H9 (cell line): ENCODE data around the gene CFDP1. TPM values are rescaled to one million over a fixed set of nuclear protein-coding genes. Genes with fewer than 3 reads are reported as not detected.
"Not testable (repeated sequence)": the region's sequence is repeated elsewhere in the genome, so short reads cannot be mapped to it uniquely, and the experiment has no call there.

Experiments used
- DNase-seq: peaks from one replicate; pipeline ENCODE4 v3.0.0-alpha.2; 2017
- H2AFZ ChIP-seq: one replicate; pipeline ENCODE4 v1.6.1; 2013; ENCODE audit warnings: mild to moderate bottlenecking, low read length, control low read depth, moderate library complexity
- H2AK5ac ChIP-seq: 2 replicates; pipeline ENCODE4 v1.6.1; 2013; ENCODE audit warnings: low read length, control low read depth, mixed read lengths; ENCODE audit not compliant: insufficient read length
- H2BK120ac ChIP-seq: one replicate; pipeline ENCODE4 v1.6.1; 2013; ENCODE audit warnings: low read depth, mild to moderate bottlenecking, low read length, control low read depth, inconsistent platforms; ENCODE audit not compliant: poor library complexity, severe bottlenecking
- H2BK12ac ChIP-seq: 2 replicates; pipeline ENCODE4 v1.6.1; 2013; ENCODE audit warnings: low read length, control low read depth, mixed read lengths, low read depth; ENCODE audit not compliant: insufficient read length
- H2BK15ac ChIP-seq: 2 replicates; pipeline ENCODE4 v1.6.1; 2013; ENCODE audit warnings: low read depth, low read length, control low read depth
- H2BK20ac ChIP-seq: one replicate; pipeline ENCODE4 v1.6.1; 2013; ENCODE audit warnings: low read depth, mild to moderate bottlenecking, low read length, control low read depth, inconsistent platforms; ENCODE audit not compliant: poor library complexity, severe bottlenecking
- H2BK5ac ChIP-seq: 2 replicates; pipeline ENCODE4 v1.6.1; 2013; ENCODE audit warnings: low read length, control low read depth, mixed read lengths; ENCODE audit not compliant: insufficient read length
- H3K14ac ChIP-seq: 2 replicates; pipeline ENCODE4 v1.6.1; 2013; ENCODE audit warnings: low read length, control low read depth; ENCODE audit not compliant: insufficient read depth
- H3K18ac ChIP-seq: 2 replicates; pipeline ENCODE4 v1.6.1; 2013; ENCODE audit warnings: low read depth, mild to moderate bottlenecking, mixed read lengths, low read length, control low read depth; ENCODE audit not compliant: insufficient read length
- H3K23ac ChIP-seq: 2 replicates; pipeline ENCODE4 v1.6.1; 2013; ENCODE audit warnings: low read length, control low read depth, mixed read lengths, low read depth; ENCODE audit not compliant: insufficient read length
- H3K23me2 ChIP-seq: 2 replicates; pipeline ENCODE4 v1.6.1; 2013; ENCODE audit warnings: low read depth, mild to moderate bottlenecking, mixed read lengths, low read length, control low read depth; ENCODE audit not compliant: insufficient read length, poor library complexity, severe bottlenecking
- H3K27ac ChIP-seq: 2 replicates; pipeline ENCODE4 v1.5.1; 2013; ENCODE audit warnings: low read length, control low read depth, mixed read lengths, low read depth; ENCODE audit not compliant: insufficient read length
- H3K27me3 ChIP-seq: 2 replicates; pipeline ENCODE4 v1.6.1; 2013; ENCODE audit warnings: low read length, control low read depth, inconsistent platforms; ENCODE audit not compliant: insufficient read depth
- H3K4ac ChIP-seq: 2 replicates; pipeline ENCODE4 v1.6.1; 2013; ENCODE audit warnings: low read depth, mild to moderate bottlenecking, control low read depth, inconsistent platforms, low read length, moderate library complexity
- H3K4me1 ChIP-seq: 2 replicates; pipeline ENCODE4 v1.6.1; 2013; ENCODE audit warnings: low read length, control low read depth, inconsistent platforms; ENCODE audit not compliant: insufficient read depth
- H3K4me2 ChIP-seq: 2 replicates; pipeline ENCODE4 v1.6.1; 2013; ENCODE audit warnings: low read length, control low read depth, mixed read lengths; ENCODE audit not compliant: insufficient read length, insufficient read depth
- H3K56ac ChIP-seq: 2 replicates; pipeline ENCODE4 v1.6.1; 2013; ENCODE audit warnings: low read depth, mild to moderate bottlenecking, mixed read lengths, low read length, control low read depth; ENCODE audit not compliant: insufficient read length
- H3K79me1 ChIP-seq: 2 replicates; pipeline ENCODE4 v1.6.1; 2013; ENCODE audit warnings: low read depth, mild to moderate bottlenecking, moderate library complexity, low read length, control low read depth, inconsistent platforms; ENCODE audit not compliant: insufficient read depth, poor library complexity, severe bottlenecking
- H3K79me2 ChIP-seq: 2 replicates; pipeline ENCODE4 v1.6.1; 2013; ENCODE audit warnings: low read length, control low read depth, inconsistent platforms; ENCODE audit not compliant: insufficient read depth
- H3K9ac ChIP-seq: 2 replicates; pipeline ENCODE4 v1.6.1; 2013; ENCODE audit warnings: low read length, control low read depth, mixed read lengths; ENCODE audit not compliant: insufficient read length; ENCODE audit errors: extremely low read depth
- H3K9me3 ChIP-seq: one replicate; pipeline ENCODE4 v1.6.1; 2013; ENCODE audit warnings: low read depth, low read length, inconsistent platforms; ENCODE audit not compliant: control insufficient read depth
- H3T11ph ChIP-seq: one replicate; pipeline ENCODE4 v1.6.1; 2013; ENCODE audit warnings: mild to moderate bottlenecking, low read length, control low read depth, inconsistent platforms
- H4K20me1 ChIP-seq: one replicate; pipeline ENCODE4 v1.6.1; 2013; ENCODE audit not compliant: control insufficient read depth, insufficient read length, insufficient read depth
- H4K5ac ChIP-seq: 2 replicates; pipeline ENCODE4 v1.6.1; 2013; ENCODE audit warnings: low read depth, mild to moderate bottlenecking, mixed read lengths, low read length, control low read depth; ENCODE audit not compliant: insufficient read length
- H4K8ac ChIP-seq: replicated peaks from 2 replicates; pipeline ENCODE4 v1.6.1; 2013; ENCODE audit warnings: low read length, control low read depth, mixed read lengths, low read depth; ENCODE audit not compliant: insufficient read length
- H4K91ac ChIP-seq: 2 replicates; pipeline ENCODE4 v1.6.1; 2013; ENCODE audit warnings: low read depth, mild to moderate bottlenecking, moderate library complexity, mixed read lengths, low read length, control low read depth; ENCODE audit not compliant: insufficient read length
- H3K27ac Mint-ChIP-seq, 3 experiments: 2 replicates in 2 of 3; 3 replicates in 1 of 3; pipeline ENCODE4 v1.8.0; 2020 to 2021; ENCODE audit warnings: mixed read lengths in 3 of 3, mild to moderate bottlenecking in 1 of 3, moderate library complexity in 1 of 3
- H3K27me3 Mint-ChIP-seq: 2 replicates; pipeline ENCODE4 v1.8.0; 2021; ENCODE audit warnings: low read depth, mild to moderate bottlenecking, moderate library complexity, mixed read lengths
- H3K36me3 Mint-ChIP-seq, 3 experiments: 2 replicates in 2 of 3; 3 replicates in 1 of 3; pipeline ENCODE4 v1.8.0; 2020 to 2021; ENCODE audit warnings: low read depth in 3 of 3, mixed read lengths in 3 of 3; ENCODE audit not compliant: insufficient read depth in 1 of 3
- H3K4me1 Mint-ChIP-seq, 2 experiments: 2 replicates each; pipeline ENCODE4 v1.8.0; 2020; ENCODE audit warnings: mixed read lengths in 2 of 2
- H3K4me3 Mint-ChIP-seq, 2 experiments: 2 replicates in 1 of 2; 3 replicates in 1 of 2; pipeline ENCODE4 v1.8.0; 2020 to 2021; ENCODE audit warnings: mild to moderate bottlenecking in 2 of 2, mixed read lengths in 2 of 2, moderate library complexity in 1 of 2
- H3K9me3 Mint-ChIP-seq, 2 experiments: 2 replicates in 1 of 2; 3 replicates in 1 of 2; pipeline ENCODE4 v1.8.0; 2020; ENCODE audit warnings: mild to moderate bottlenecking in 2 of 2, mixed read lengths in 2 of 2, moderate library complexity in 1 of 2
- WGBS: extraction: QIAGEN DNeasy Blood & Tissue Kit; methylation state at CpG from one replicate; pipeline ENCODE4 v1.1.7; 2013; ENCODE audit warnings: missing lambda C conversion rate, low lambda C conversion rate, mixed read lengths; ENCODE audit not compliant: insufficient read length; ENCODE audit errors: extremely low coverage; 5-methylcytosine and 5-hydroxymethylcytosine counted together
- total RNA-seq: library from RNA; stranded (reverse); gene quantifications from 2 replicates; pipeline ENCODE4 v1.2.1, GENCODE V29; 2021
- TF ChIP-seq, protein P1 (sequence below): fragments of 200-600 bp; sonication (generic); conservative IDR thresholded peaks from 3 replicates; pipeline ENCODE4 v1.8.0; 2021; ENCODE audit warnings: antibody characterized with exemption, mild to moderate bottlenecking

CFDP1 gene
- total RNA-seq, 1 experiment from 2014 or later = 89.2 TPM

DNA sequence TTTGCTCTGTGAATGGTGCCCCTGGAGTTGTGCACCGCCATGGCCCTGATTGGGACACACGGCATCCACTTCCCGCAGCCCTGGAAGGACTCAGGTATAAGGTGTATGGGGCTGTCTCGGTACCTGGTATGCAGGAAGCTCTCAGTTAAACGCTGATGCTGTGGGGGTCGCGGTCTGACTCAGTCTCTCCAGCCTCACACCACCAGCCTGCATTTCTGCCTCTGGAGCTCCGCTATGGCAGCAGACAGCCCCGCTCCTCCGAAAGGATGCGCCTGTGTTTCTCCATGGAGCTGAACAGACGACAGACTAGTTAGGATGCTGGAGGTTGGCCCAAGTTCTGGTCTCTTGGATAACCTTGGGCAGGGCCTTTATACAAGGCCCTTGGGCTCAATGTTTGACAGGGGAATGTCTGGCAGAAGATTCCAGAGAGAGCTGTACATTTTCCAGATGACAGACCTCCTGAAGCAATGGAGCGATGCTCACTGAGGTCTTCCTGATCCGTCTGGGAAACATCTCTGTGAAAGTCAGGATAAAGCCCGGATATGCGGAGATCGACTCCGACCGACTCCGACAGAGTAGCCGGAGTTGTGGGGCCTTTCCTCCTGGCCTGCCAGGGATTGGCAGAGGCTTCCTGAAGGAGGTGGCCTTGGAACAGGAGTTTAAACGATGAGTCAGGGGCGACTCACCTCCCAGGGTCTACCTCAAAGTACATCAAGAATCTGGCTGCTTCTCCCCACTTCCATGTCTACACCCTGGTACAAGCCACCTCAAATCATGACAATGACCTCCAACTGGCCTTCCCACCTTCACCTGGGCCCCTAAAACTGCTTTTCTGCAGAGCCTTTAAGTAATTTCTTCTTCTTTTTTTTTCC lies 160.0 kb downstream of the CFDP1 start:
- Histone ChIP-seq H3K27ac (no peak overlapping the region), H3K4me1 (no peaks in the 10 kb centered on the region; the same call in 1 of the 2 replicates), H3K79me1 (no peaks in the 10 kb centered on the region), H3T11ph (no peak overlapping the region), H3K4ac (no peak overlapping the region), H2BK120ac (no peak overlapping the region), H3K14ac (no peak overlapping the region), H4K8ac (no peak overlapping the region), H3K79me2 (no peaks in the 10 kb centered on the region), H4K20me1 (no peaks in the 10 kb centered on the region), H3K9me3 (no peaks in the 10 kb centered on the region), H2BK12ac (no peak overlapping the region), H2AK5ac (no peak overlapping the region), H2AFZ (no peak overlapping the region), H3K4me2 (no peak overlapping the region), H3K9ac (no peak overlapping the region), H2BK15ac (no peak overlapping the region), H3K27me3 (no peaks in the 10 kb centered on the region), H2BK5ac (no peak overlapping the region), H3K18ac (no peak overlapping the region), H2BK20ac (no peak overlapping the region), H3K23ac (no peak overlapping the region), H4K91ac (no peak overlapping the region), H4K5ac (no peak overlapping the region), H3K56ac (no peak overlapping the region), H3K23me2 (no peaks in the 10 kb centered on the region)
- no peak overlapping the region; a peak in 1 of 7 replicates for H3K27ac Mint-ChIP-seq
- TF ChIP-seq, protein P1, sequence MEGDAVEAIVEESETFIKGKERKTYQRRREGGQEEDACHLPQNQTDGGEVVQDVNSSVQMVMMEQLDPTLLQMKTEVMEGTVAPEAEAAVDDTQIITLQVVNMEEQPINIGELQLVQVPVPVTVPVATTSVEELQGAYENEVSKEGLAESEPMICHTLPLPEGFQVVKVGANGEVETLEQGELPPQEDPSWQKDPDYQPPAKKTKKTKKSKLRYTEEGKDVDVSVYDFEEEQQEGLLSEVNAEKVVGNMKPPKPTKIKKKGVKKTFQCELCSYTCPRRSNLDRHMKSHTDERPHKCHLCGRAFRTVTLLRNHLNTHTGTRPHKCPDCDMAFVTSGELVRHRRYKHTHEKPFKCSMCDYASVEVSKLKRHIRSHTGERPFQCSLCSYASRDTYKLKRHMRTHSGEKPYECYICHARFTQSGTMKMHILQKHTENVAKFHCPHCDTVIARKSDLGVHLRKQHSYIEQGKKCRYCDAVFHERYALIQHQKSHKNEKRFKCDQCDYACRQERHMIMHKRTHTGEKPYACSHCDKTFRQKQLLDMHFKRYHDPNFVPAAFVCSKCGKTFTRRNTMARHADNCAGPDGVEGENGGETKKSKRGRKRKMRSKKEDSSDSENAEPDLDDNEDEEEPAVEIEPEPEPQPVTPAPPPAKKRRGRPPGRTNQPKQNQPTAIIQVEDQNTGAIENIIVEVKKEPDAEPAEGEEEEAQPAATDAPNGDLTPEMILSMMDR = no peak
- H3K36me3 Mint-ChIP-seq = no peaks in the 10 kb centered on the region
- no peaks in the 10 kb centered on the region; a peak in 1 of 4 replicates for H3K4me1 Mint-ChIP-seq
- WGBS = no CpG with 5 or more reads among the region's 23 CpGs
- no peaks in the 10 kb centered on the region for H3K9me3 Mint-ChIP-seq
- DNase-seq = no peak
- H3K4me3 Mint-ChIP-seq = no peak overlapping the region; a peak in 1 of 5 replicates
- H3K27me3 Mint-ChIP-seq = peaks cover 3% of the 10 kb centered on the region

- not testable (repeated sequence) for H2BK20ac ChIP-seq, H3K9me3 ChIP-seq, H3K56ac ChIP-seq, H4K20me1 ChIP-seq, DNase-seq, H3K9me3 Mint-ChIP-seq, H3K23me2 ChIP-seq, H3K4me1 ChIP-seq, H2BK15ac ChIP-seq, H4K5ac ChIP-seq, H2AFZ ChIP-seq, H2BK5ac ChIP-seq, H3T11ph ChIP-seq, H3K79me1 ChIP-seq, H3K27ac Mint-ChIP-seq, H3K4ac ChIP-seq, H3K36me3 Mint-ChIP-seq, H3K9ac ChIP-seq, H3K4me1 Mint-ChIP-seq, H4K91ac ChIP-seq, H3K79me2 ChIP-seq, H3K4me3 Mint-ChIP-seq, H2AK5ac ChIP-seq, H3K14ac ChIP-seq, H3K23ac ChIP-seq, H2BK120ac ChIP-seq, H3K27ac ChIP-seq, H3K4me2 ChIP-seq, H3K27me3 ChIP-seq, H4K8ac ChIP-seq, H2BK12ac ChIP-seq, H3K27me3 Mint-ChIP-seq, H3K18ac ChIP-seq
- no CpG with 5 or more reads among the region's 10 CpGs for WGBS
Observed at GRCh38 chr16:75272629-75273028, 160.7 kb downstream of the CFDP1 start.
